Measurements from ENCODE around the gene PRG3. TPM values are rescaled to one million over a fixed set of nuclear protein-coding genes. Genes with fewer than 3 reads are reported as not detected.

PRG3 gene
- not detected for total RNA-seq

- H3K4me1 ChIP-seq: no peaks in the 10 kb centered on the region
- no peaks in the 10 kb centered on the region for H3K27me3 ChIP-seq
- no peak for DNase-seq
- intact Hi-C loops (cut with DNase I): no loop called here
- no peaks in the 10 kb centered on the region for H3K9me3 ChIP-seq
- H3K36me3 ChIP-seq (replicated peaks in 1 of 2; ENCODE audit: insufficient read depth in 1 of 2, low read depth in 2 of 2): no peaks in the 10 kb centered on the region
- TF ChIP-seq CTCF (IDR thresholded peaks at IDR 0.05) (no peak), POLR2A (IDR thresholded peaks at IDR 0.05) (no peak)
- H3K27ac ChIP-seq: no peak within 1 kb of the TSS
- 75 to 100% methylated on average over 2 of the region's 2 CpGs for WGBS, 2 donors
- ATAC-seq: no peak
- H3K4me3 ChIP-seq: no peak within 1 kb of the TSS
Measured at GRCh38 chr11:57380975-57381374, at the start of gene PRG3. PRG3 (minus strand) TSS chr11:57381150; CDS start chr11:57380708, 442 bp downstream.

GRCh38 chr11:57429946-57430345, 49.0 kb upstream of the PRG3 start:
- 20 to 29% methylated on average over 4 of the region's 4 CpGs for WGBS, 2 donors
- H3K9me3 ChIP-seq: no peaks in the 10 kb centered on the region
- ATAC-seq (no peak), DNase-seq (no peak)
- H3K27ac ChIP-seq: no peak overlapping the region
- no peak overlapping the region for H3K4me3 ChIP-seq
- TF ChIP-seq POLR2A (IDR thresholded peaks at IDR 0.05) (no peak), CTCF (IDR thresholded peaks at IDR 0.05) (no peak)
- intact Hi-C loops (cut with DNase I): no loop called here
- peaks cover 50% of the 10 kb centered on the region for H3K4me1 ChIP-seq
- H3K27me3 ChIP-seq: no peaks in the 10 kb centered on the region
- H3K36me3 ChIP-seq (replicated peaks in 1 of 2; ENCODE audit: insufficient read depth in 1 of 2, low read depth in 2 of 2): no peaks in the 10 kb centered on the region

- Histone ChIP-seq H3K4me3 (no peak overlapping the region), H3K9me3 (no peaks in the 10 kb centered on the region), H3K36me3 (replicated peaks in 1 of 2; ENCODE audit: insufficient read depth in 1 of 2, low read depth in 2 of 2) (no peaks in the 10 kb centered on the region), H3K4me1 (peaks cover 56% of the 10 kb centered on the region), H3K27ac (peak overlapping the region in 2 of 4 donors; percentile 89 to 94), H3K27me3 (no peaks in the 10 kb centered on the region)
- intact Hi-C loops (cut with DNase I): no loop called here
- DNase-seq (no peak), ATAC-seq (no peak)
- 85 to 87% methylated on average over 5 of the region's 5 CpGs for WGBS, 2 donors
- TF ChIP-seq POLR2A (IDR thresholded peaks at IDR 0.05) (no peak), CTCF (IDR thresholded peaks at IDR 0.05) (no peak)
Measured at GRCh38 chr11:57428643-57429042, 47.7 kb upstream of the PRG3 start.

GRCh38 chr11:57427727-57428082, 46.8 kb upstream of the PRG3 start:
- peaks cover 56% of the 10 kb centered on the region for H3K4me1 ChIP-seq
- H3K9me3 ChIP-seq: no peaks in the 10 kb centered on the region
- ATAC-seq (peak; percentile 8), DNase-seq (peak; percentile 32 to 53 (median 46))
- H3K4me3 ChIP-seq: no peak overlapping the region
- no peaks in the 10 kb centered on the region for H3K27me3 ChIP-seq
- intact Hi-C loops (cut with DNase I): no loop called here
- H3K36me3 ChIP-seq (replicated peaks in 1 of 2; ENCODE audit: insufficient read depth in 1 of 2, low read depth in 2 of 2): no peaks in the 10 kb centered on the region
- 37 to 48% methylated on average over 8 of the region's 8 CpGs for WGBS, 2 donors
- no peak for TF ChIP-seq POLR2A (IDR thresholded peaks at IDR 0.05)
- TF ChIP-seq CTCF (IDR thresholded peaks at IDR 0.05): no peak
- H3K27ac ChIP-seq: peak overlapping the region; percentile 78 to 94 (median 90)

- ATAC-seq (peak; percentile 69), DNase-seq (peak; percentile 49 to 80 (median 66))
- H3K4me1 ChIP-seq: peaks cover 56% of the 10 kb centered on the region
- WGBS, 2 donors: 12 to 20% methylated on average over 35 to 37 of the region's 39 CpGs
- H3K9me3 ChIP-seq: no peaks in the 10 kb centered on the region
- no peaks in the 10 kb centered on the region for H3K36me3 ChIP-seq (replicated peaks in 1 of 2; ENCODE audit: insufficient read depth in 1 of 2, low read depth in 2 of 2)
- intact Hi-C loops (cut with DNase I): no loop called here
- no peaks in the 10 kb centered on the region for H3K27me3 ChIP-seq
- H3K4me3 ChIP-seq: no peak within 1 kb of the TSS
- TF ChIP-seq POLR2A (IDR thresholded peaks at IDR 0.05) (peak in 2 of 3 donors; percentile 57 to 59), CTCF (IDR thresholded peaks at IDR 0.05) (no peak)
- H3K27ac ChIP-seq: peak within 1 kb of the TSS; percentile 78 to 94 (median 90)
Measured at GRCh38 chr11:57426929-57427726, 46.2 kb upstream of the PRG3 start, which contains the start of gene SLC43A3. SLC43A3 (minus strand) TSS chr11:57427121; CDS start chr11:57426172, 949 bp downstream.
